NCI-H2081 treated with DMSO at 0.1 percent for 48 hours (cell line): ENCODE data around the gene CDC25B.
A peak's percentile ranks its signal among the peaks of the same experiment; 100 is the strongest.

Experiments
- DNase-seq: peaks from one replicate; lab custom pipeline; 2025; lab: John Stamatoyannopoulos, UW

The CDC25B gene

DNA sequence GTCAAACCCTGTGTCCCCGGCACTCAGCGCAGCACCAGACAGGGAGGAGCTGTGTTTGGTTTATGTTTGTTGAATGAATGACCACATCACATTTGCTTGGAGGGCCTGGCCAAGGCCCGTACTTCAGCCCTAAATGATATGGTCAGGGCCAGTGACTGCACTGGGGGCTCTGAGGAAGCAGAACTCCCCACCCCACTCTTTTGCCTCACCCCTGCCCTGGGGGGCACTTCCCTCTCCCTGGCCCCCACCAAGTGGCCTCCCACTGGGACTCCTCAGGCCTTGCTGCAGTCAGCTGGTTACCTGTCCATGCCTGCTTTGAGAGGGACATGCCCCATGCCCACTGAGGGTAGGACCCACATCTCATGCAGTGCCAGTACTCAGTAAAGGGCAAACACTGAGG lies 31.5 kb upstream of the CDC25B start:
- no peak for DNase-seq

DNA sequence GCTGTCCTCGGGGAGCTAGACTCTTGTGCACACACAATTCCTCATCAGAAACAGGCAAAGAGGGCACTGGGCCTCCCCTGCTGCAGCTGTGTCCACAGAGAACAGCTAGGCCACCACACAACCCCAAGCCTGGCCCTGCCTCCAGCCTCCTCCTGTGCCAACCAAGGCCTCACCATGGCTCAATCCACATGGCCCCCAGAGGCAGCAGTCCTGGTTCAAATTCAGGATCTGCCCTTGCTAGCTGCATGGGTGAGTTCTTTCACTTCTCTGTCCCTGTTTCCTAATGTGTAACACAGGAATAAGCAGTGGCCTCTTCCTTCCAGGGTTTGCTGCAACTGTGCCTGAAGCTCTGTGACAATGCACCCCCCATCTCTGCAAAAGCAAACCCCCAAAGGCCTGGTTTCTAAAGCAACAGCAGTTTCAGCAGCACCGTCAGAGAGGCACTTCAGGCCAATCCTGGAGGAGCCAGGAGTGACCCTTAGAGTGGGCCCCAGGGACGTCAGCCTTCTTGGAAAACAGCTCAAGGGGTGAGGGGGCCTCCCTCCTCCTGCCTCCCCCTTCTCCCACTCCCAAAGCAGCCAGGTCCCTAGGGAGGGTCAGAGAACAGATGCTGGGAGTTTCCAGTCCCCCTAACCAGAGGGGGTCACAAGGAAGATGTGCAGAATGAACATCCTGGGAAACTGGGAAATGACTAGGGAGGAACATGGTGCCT lies 30.8 kb upstream of the CDC25B start:
- DNase-seq, result no peak

DNA sequence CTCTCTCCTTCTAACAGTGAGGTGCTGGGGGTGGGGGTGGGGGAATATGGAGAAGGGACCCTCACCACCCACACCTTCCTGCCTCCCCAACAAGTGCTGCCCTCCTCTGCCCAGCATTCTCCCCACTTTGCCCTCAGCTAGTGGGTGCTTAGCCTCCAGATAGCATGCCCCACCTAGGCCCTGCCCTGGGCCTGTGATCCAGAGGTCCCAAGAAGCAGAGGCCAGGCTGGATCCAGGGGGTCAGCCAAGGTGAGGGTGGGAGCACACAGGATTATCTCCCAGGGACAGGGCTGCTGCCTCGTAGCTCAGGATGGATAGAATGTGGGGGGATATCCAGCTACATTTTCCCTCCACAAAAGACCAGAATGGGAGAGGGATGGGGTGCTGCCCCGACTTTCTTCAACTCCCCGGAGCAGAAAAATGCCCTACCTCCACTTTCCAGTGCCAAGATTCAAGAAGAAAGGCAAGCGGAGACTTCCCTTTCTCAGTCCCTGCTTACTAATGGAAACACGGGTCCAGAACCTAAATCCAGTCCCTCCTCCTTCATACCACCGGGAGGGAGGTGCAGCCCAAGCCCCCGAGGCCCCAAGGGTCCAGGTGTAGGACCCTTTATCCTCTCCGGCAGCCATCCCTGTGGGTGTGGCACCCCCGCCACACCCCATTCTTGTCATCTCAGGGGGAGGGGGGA lies 29.5 kb upstream of the CDC25B start:
- no peak for DNase-seq

DNA sequence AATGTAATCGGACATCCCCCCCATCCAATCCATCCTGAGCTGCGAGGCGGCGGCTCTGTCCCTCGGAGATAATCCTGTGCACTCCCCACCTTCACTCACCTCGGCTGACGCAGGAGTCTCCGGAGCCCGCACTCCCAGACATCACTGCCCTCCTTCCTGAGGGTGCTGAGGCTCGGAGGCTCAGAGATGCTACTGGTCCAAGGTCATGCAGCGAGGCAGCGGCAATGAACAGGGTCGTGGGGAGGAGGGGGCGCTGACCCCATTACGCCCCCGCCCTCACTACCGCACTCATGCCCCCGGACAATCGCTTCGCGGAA lies 29.0 kb upstream of the CDC25B start:
- no peak for DNase-seq

DNA sequence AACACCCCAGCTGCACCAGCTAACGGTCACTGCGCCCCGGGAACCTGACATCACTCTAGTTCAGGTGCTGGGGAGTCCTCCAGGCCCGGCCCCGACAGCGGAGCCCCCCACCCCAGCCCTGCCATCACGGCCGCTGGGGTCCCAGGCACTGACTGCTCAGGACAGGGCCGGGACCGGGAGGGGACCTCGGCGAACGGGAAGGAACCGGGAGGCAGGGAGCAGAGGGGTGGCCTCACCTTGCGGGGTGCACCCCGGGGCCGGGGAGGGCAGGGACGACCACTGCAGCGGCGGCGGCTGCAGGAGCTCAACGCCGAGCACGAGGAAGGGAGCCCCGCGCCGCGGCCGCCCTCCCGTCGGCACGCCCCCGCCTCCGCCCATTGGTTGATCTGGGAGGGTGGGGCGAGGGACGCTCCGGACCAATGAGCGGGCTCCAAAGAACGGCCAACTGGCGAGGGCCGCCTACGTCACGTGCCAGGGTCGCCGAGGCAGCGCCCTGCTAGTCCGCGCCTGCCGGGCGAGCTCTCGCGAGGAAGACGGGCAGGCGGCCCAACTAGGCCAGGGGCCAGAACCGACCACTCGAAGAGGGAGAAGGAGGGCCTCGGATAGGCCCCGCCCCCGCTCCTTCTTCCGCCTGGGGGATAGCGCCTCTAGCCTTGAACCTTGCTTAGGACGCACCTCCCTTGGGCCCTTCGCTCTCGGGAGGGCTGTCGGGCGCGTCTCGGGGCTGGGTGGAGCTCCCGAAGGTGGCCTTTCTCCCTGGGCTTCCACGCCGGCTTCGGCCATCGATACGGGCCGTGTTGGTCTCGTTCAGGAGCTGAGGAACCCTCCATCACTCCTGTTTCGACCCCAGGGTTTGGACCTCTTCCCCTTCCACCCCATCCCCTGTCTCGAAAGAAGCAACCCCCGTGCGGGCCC lies 28.4 kb upstream of the CDC25B start, which contains the start of gene ADISSP:
TSS of gene ADISSP (minus strand) at position 327 of the 915 bp plus-strand sequence. CDS start 7,653 bp downstream, outside the sequence.
- DNase-seq, result peak; percentile 84

DNA sequence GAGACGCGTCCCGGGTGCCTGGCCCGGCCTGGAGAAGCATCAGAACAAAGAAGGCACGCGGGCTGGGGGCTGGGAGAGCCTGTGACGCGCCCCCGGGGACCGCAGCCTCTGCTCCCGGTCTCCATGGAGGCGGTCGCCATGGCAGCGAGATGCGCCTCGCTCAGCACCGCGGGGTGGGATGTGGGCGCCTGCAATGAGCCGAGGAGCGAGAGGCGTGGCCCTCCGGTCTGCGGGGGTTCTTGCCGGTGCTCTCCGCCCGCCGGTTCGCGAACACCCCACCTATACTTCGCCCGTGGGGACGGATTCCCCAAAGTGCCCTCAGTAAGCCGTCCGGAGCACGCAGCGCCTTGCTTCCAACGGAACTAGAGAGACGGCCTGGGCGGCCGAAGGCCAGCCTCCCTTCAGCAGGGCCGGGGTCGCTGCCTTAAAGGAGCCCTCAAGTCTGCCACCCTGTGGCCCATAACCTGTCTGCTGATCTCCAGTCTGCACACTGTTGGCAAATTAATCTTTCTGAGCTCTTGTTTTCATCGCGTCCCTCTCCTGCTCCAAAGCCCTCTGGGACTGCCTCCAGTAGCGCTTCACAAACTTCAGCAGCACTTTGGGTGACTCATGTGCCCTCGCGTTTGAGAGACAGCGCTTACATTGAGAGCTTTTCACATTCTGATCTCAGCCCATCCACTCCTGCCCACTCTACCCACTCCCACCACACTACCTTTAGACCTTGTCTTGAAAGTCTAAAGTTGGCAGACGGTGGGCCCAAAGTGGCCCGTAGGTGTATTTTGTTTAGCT lies 27.6 kb upstream of the CDC25B start:
- DNase-seq, result no peak

DNA sequence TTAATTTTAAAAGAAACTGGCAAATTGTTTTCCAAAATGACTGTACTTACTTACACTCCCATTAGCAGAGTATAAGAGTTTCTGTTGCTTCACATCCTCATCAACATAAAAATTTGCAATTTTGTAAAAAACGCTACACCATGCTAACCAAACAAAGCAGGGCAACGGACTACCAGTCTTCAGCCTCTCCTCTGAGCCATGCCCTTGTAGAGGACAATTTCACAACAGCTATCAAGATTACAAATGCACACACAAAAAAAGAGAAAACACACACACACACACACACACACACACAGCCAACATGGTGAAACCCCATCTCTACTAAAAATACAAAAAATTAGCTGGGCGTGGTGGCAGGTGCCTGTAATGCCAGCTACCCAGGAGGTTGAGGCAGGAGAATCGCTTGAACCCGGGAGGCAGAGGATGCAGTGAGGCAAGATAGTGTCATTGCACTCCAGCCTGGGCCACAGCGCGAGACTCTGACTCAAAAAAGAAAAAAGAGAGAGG lies 24.5 kb upstream of the CDC25B start:
- no peak for DNase-seq

DNA sequence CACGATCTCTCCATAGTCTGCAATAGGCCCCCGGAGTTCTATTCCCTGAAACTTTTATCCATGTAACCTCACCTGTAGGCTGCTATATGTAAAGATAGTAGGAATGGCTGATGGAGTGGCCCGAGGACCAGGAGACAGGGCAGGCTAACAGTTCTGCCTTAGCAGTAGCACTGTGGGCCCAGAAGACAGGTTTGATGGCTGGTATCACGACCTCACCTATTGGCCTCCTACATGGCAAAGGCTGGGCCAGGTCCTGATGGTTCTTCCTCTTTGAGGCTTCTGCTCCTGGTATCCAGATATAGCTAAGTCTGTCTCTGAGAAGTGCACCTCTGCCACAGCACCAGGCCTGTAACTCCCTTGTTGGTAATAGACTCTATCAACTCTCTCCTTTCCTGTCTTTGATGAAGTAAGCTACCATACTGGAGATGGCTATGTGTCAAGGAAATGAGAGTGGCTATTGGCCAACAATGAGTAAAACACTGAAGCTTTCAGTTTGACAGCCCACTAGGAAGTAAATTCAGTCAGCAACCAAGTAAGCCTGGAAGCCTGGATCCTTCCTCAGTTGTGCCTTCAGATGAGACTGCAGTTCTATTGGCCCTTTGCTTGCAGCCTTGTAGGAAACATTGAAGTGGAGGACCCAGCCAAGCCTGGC lies 20.5 kb upstream of the CDC25B start:
- no peak for DNase-seq

DNA sequence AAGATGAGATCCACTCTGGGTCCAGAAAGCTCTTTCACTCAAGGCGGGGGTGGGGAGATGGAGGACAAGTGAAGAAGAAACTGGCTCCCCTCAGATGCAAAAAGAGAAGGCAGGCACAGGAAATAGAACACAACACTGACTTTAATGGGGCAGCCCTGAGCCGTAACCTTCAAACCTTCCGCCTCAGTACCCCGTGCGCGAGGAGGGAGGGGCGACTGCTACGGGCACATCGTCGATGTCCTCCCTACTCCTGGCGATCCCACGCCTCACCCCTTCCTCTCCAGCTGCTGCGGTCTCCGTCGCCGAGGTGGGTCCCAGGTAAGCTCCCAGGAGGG lies 18.8 kb upstream of the CDC25B start:
- no peak for DNase-seq

DNA sequence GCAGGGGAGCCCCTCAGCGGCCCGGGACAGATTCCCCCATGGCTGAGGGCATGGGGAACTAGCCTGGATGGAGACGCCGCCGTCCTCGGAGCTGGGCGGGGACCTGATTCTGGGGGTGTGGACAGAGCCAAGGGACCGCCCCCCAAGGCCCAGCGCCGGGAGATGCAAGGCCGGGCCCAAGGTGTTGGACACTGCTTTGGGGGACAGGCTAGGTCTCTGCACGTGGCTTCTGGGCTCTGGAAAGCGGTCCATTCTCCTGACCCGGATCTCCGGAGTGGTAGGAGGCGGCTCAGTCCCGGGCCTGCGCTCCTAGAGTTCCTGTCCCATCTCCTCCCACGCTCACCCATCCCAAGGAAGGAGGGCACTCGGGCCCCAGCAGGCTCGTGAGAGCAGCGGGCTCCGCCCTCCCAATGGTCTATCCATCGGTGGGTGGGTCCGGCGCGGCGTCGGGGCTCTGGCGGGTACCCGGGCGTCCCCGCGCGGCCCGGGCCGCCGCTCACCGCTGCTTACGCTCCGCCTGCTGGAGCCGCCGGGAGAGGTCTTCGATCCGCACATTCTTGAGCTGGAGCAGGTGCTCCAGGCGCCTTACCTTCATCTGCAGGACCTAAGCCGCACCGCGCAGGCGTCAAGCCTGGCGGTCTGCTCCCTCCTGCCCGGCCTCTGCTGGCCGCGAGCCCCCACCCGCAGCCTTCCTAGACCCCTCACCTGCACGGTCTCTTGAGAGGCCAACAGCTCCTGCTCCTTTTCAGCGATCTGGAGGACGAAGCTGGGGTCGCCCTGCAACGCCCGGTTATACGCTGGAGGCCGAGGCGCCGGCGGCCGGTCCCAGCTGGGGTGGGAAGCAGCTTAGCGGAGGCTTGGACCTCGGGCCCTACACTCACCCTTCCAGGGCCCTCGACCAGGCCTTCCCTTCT lies 18.1 kb upstream of the CDC25B start:
- no peak for DNase-seq

DNA sequence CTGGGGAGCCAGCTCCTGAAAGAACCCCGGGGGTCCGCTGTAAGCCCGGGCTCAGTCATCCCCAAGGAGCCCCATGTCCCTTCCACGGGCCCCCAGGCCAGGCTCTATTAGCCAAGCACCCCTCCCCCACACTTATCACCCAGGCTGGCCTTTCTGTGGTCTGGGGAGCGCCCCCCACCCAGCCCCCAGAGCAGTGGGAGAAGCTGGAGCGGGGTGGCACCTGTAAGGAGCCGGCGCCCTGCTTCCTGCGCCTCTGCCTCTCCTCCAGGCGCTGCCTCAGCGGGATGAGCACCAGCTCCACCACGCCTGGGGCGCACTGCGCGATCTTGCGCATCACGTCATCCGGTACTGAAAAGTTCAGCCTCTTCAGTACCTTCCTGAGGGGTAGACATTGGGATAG lies 17.1 kb upstream of the CDC25B start:
- DNase-seq, result no peak

DNA sequence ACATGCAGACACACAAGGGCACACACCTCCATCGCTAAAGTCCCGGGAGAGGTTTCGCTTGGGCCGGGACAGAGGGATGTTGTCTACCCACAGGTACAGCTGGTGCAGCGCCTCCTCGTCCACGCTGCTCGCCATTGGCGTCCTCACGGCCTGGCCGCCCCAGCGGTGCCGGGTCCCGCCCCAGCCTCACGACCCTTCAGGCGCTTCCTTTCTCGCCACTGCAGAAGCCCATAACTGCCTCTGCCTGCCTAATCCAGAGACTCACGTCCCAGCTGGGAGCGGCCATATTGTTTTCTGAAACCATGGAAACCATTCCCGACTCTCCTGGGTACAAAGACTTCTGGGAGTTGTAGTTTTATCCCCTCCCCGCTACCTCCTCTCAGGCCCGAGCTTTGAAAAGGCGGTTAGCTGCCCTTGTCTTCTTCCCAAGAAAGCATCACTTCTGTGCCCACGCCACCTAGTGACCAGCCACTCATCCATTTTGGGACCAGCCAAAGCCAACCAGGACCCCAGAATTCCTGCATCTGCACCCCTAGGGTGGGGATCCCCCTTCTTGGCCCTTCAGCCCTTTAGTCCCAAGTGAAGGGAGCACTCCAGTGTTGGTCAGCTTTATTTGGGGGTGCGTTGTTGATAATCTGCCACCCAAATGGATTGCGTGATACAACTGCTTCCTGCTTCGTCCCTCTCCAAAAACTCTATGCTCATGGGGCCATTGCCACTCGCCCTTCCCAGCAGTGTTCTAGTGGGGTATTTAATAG lies 14.8 kb upstream of the CDC25B start, which contains the start of gene SPEF1:
TSS of gene SPEF1 (minus strand) at position 296 of the 758 bp plus-strand sequence. CDS start at position 135, 161 bp downstream.
- peak; percentile 61 for DNase-seq

DNA sequence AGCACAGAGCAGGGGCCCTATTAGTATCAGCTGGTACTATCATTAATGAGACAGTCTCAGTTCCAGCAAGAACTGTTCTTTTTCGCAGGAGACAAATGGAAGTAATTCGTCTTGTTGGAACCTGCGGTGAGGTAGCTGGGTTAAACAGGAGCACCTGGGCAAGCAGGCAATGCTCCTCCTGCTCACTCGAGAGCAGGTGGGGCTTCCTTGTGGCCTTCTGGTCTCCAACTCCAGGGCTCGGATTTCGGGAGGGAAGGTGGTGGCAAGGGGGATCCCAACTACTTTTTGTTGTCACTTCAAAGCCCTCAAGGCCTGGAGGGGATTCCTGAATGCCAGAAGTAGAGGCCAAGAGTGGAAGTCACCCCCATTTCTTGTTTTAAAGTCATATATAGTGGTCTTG lies 13.5 kb upstream of the CDC25B start:
- no peak for DNase-seq

DNA sequence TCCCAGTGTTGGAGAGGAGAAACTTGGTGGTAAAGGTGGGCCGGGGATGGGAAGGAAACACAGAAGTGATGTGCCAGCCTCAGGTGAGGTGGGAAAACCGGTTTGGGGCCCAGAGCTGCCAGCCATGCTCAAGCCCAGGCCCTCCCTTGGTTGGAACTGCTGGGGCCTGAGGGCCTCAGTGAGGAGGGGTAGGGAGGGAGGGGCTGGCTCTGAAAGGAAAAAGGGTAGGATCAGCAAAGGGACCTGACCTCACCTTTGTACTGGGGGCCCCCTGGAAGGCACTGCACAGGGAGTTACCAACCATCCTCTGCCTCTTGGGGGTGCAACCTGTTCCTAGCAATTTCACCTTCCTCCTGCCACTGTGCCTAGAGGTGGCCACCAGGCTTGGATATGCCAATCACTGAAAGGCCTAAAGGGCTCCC lies 13.0 kb upstream of the CDC25B start:
- no peak for DNase-seq

DNA sequence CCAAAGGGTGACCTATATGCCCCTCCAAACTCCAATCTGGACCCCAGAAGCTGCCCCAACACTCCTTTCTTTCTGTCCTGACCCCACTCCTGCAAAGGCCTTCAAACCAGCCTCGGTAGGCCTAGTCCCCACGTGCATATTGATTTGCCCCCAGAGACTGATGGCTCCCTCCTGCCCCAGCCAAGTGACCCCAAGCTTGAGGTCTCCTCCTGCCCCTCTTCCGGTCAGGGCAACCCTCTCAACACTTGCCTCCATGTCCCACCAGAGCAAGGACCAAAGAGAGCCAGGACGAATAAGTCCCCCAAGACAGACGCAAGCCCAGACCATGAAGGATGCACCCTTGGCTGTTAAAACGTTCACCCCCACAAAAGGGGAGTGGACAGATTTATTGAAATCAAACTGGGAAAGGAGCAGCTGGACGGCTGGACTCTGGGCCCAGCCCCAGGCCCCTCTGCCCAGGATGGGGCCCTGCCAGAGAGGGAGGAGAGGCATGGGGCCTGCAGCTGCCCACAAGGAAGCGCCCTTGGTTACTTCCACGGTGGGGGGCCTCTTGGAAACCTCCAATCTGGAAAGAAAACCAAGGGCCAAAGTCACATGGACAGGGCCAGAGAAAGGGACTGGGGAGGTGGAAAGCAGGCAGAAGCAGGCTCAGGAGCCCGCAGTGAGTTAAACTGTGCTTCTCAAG lies 12.5 kb upstream of the CDC25B start:
- no peak for DNase-seq

DNA sequence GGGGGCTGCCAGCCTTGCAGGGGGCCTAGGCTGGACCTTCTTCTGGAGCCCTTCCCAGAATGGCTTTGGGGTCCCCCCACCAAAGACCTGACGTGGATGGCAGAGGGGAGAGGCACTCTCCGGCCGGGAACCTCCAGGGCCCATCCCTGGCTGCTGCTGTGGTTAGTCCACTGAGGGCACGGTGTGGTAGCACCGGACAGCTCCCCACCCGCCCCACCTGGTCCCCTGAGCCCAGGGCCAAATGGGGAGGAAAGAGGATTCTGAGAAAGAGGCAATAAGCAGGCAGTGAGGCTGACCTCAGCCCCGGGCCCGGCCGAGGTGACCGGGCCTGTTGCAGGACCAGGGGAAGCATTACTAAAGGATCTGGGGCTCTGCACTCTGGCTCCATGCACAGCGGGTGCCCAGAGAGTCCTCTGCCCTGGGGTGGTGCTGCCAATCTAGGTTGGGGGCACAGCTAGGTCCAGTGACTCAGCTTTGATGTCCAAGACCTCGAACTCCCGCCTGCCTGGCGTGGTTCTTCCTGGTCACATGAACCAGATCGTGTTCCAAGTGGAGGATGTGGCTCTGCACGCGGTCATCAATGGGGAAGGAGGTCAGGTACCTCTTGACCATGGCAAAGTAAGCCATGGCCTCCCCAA lies 11.8 kb upstream of the CDC25B start:
- DNase-seq, result no peak

DNA sequence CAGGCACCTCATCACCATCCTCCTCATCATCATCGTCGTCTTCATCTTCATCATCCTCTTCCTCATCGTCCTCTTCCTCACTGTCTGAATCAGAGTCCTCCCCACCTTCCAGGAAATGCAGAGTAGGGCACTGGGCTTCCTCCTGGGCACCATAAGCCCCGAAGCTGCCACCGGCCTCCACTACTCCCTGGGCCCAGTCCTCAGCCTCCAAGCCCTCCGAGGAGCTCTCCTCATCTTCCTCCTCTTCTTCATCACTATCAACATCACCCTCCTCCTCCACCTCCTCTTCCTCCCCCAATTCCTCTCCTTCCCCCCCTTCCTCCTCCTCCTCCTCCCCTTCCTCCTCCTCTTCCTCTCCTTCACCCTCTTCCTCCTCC lies 11.3 kb upstream of the CDC25B start:
- DNase-seq, result no peak
